ENCODE results near the gene FAM210B. TPM values are rescaled to one million over a fixed set of nuclear protein-coding genes. Genes with fewer than 3 reads are reported as not detected.
A peak's percentile ranks its signal among the peaks of the same experiment; 100 is the strongest.

FAM210B gene
- total and polyA plus RNA-seq, 7 donors: 21.0 to 68.5 (median 42.8) TPM

GRCh38 chr20:56361900-56362299 is 3.1 kb downstream of the FAM210B start:
- 78 to 84% (median 83%) methylated on average over 8 of the region's 8 CpGs for WGBS, 3 donors
- no peak for ATAC-seq
- TF ChIP-seq, protein P1, sequence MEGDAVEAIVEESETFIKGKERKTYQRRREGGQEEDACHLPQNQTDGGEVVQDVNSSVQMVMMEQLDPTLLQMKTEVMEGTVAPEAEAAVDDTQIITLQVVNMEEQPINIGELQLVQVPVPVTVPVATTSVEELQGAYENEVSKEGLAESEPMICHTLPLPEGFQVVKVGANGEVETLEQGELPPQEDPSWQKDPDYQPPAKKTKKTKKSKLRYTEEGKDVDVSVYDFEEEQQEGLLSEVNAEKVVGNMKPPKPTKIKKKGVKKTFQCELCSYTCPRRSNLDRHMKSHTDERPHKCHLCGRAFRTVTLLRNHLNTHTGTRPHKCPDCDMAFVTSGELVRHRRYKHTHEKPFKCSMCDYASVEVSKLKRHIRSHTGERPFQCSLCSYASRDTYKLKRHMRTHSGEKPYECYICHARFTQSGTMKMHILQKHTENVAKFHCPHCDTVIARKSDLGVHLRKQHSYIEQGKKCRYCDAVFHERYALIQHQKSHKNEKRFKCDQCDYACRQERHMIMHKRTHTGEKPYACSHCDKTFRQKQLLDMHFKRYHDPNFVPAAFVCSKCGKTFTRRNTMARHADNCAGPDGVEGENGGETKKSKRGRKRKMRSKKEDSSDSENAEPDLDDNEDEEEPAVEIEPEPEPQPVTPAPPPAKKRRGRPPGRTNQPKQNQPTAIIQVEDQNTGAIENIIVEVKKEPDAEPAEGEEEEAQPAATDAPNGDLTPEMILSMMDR (IDR thresholded peaks at IDR 0.05): no peak
- Histone ChIP-seq H3K36me3 (ENCODE audit: insufficient read depth in 1 of 2, low read depth in 1 of 2) (peaks cover 0 to 29% of the 10 kb centered on the region in 2 donors), H3K27ac (no peak overlapping the region), H3K4me1 (peaks cover 27% of the 10 kb centered on the region), H3K4me3 (no peak overlapping the region), H3K27me3 (ENCODE audit: insufficient read depth in 3 of 3, low read length in 2 of 3) (no peaks in the 10 kb centered on the region), H3K9me3 (no peaks in the 10 kb centered on the region)
- intact Hi-C loops (cut with DNase I): no loop called here
- no peak for DNase-seq

GRCh38 chr20:56362833-56363413 is 4.1 kb downstream of the FAM210B start:
- Histone ChIP-seq H3K4me3 (no peak overlapping the region), H3K9me3 (no peaks in the 10 kb centered on the region), H3K27ac (peak overlapping the region; percentile 30), H3K27me3 (ENCODE audit: insufficient read depth in 3 of 3, low read length in 2 of 3) (no peaks in the 10 kb centered on the region), H3K36me3 (ENCODE audit: insufficient read depth in 1 of 2, low read depth in 1 of 2) (peaks cover 2 to 38% of the 10 kb centered on the region in 2 donors), H3K4me1 (peaks cover 28% of the 10 kb centered on the region)
- TF ChIP-seq, protein P1 (IDR thresholded peaks at IDR 0.05): no peak
- intact Hi-C loops (cut with DNase I): no loop called here
- WGBS, 3 donors: 40 to 45% (median 44%) methylated on average over 8 of the region's 8 CpGs
- DNase-seq: no peak
- no peak for ATAC-seq

GRCh38 chr20:56363491-56363890 is 4.7 kb downstream of the FAM210B start:
- WGBS, 3 donors: 93 to 95% (median 94%) methylated on average over 6 of the region's 6 CpGs
- H3K27ac ChIP-seq: no peak overlapping the region
- H3K4me1 ChIP-seq: peaks cover 28% of the 10 kb centered on the region
- H3K4me3 ChIP-seq: no peak overlapping the region
- intact Hi-C loops (cut with DNase I): no loop called here
- TF ChIP-seq, protein P1 (IDR thresholded peaks at IDR 0.05): no peak
- H3K9me3 ChIP-seq: no peaks in the 10 kb centered on the region
- no peaks in the 10 kb centered on the region for H3K27me3 ChIP-seq (ENCODE audit: insufficient read depth in 3 of 3, low read length in 2 of 3)
- H3K36me3 ChIP-seq (ENCODE audit: insufficient read depth in 1 of 2, low read depth in 1 of 2): peaks cover 2 to 43% of the 10 kb centered on the region in 2 donors
- DNase-seq: no peak
- ATAC-seq: no peak

DNA sequence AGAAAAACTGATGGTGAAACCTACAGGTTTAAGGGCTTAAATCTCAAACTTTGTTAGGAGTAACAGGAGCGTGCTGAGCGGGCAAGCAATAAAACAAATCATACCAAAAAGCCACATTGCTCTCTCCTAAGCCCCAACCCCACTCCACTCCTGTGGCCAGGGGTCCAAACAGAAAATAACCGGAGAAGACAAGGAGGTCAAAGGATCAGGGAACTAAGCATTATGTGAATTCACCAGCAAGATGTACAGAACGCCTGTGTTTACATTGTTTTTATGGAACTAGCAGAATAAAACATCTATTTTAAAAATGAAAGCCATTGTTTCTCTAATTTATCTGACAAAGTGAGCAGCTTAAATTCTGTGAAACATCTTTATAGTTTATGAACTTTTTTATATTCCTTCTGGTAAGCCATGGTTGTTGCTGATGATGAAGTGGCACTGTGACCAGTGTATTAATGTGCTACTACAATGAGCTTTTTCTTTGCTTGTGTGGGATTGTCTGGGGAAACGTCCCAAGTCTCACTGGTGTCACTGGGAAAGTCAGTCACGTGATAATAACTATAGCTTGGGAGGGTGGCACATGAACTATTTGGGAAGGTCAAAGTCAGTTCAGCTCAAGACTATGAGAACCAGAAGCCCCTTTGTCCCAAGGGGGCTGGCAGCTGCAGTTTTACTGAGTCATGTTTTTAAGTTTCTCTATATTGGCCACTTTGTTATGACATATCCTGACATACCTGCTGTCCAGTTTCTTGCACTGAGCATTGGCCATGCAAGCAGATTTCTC is 9.8 kb downstream of the FAM210B start:
- Histone ChIP-seq H3K27ac (no peak overlapping the region), H3K27me3 (ENCODE audit: insufficient read depth in 3 of 3, low read length in 2 of 3) (no peaks in the 10 kb centered on the region), H3K9me3 (no peaks in the 10 kb centered on the region), H3K36me3 (ENCODE audit: insufficient read depth in 1 of 2, low read depth in 1 of 2) (peaks cover 8 to 54% of the 10 kb centered on the region in 2 donors), H3K4me1 (peaks cover 6% of the 10 kb centered on the region), H3K4me3 (no peak overlapping the region)
- TF ChIP-seq, protein P1 (IDR thresholded peaks at IDR 0.05): no peak
- intact Hi-C loops (cut with DNase I): no loop called here
- 68 to 79% (median 74%) methylated on average over 6 of the region's 6 CpGs for WGBS, 3 donors
- DNase-seq (no peak), ATAC-seq (no peak)

Data from psoas muscle (tissue), 8 donors.